WTC11 (cell line): ENCODE results near the gene S100P.

Experiments
- ATF1 ChIP-seq: sonication (generic); formaldehyde crosslinking; IDR thresholded peaks from 2 replicates; pipeline ENCODE4 v1.8.1; 2023; ENCODE audit warnings: mild to moderate bottlenecking, moderate library complexity, missing genetic modification reagents
- CREB1 ChIP-seq: sonication (generic); formaldehyde crosslinking; IDR thresholded peaks from 2 replicates; pipeline ENCODE4 v1.8.0; 2023; ENCODE audit warnings: mild to moderate bottlenecking, missing genetic modification reagents
- CREM ChIP-seq: sonication (generic); formaldehyde crosslinking; IDR thresholded peaks from 2 replicates; pipeline ENCODE4 v1.8.1; 2022; ENCODE audit warnings: mild to moderate bottlenecking, missing genetic modification reagents, moderate library complexity
- CTCF ChIP-seq: fragments of 200-600 bp; IDR thresholded peaks from 2 replicates; pipeline ENCODE4 v1.8.0; 2022; ENCODE audit warnings: antibody characterized with exemption
- E2F4 ChIP-seq: sonication (generic); formaldehyde crosslinking; IDR thresholded peaks from 2 replicates; pipeline ENCODE4 v1.8.1; 2022; ENCODE audit warnings: low read depth, mild to moderate bottlenecking, moderate library complexity, missing genetic modification reagents, borderline replicate concordance
- ETV6 ChIP-seq: sonication (generic); formaldehyde crosslinking; IDR thresholded peaks from 2 replicates; pipeline ENCODE4 v1.8.1; 2022; ENCODE audit warnings: mild to moderate bottlenecking, missing genetic modification reagents
- FOXK1 ChIP-seq: sonication (generic); formaldehyde crosslinking; IDR thresholded peaks from 2 replicates; pipeline ENCODE4 v1.8.0; 2022; ENCODE audit warnings: mild to moderate bottlenecking, moderate library complexity, missing genetic modification reagents
- IRF2 ChIP-seq: sonication (generic); formaldehyde crosslinking; IDR thresholded peaks from 2 replicates; pipeline ENCODE4 v1.8.0; 2022; ENCODE audit warnings: low read depth, missing genetic modification reagents, borderline replicate concordance
- JUN ChIP-seq: sonication (generic); formaldehyde crosslinking; IDR thresholded peaks from 2 replicates; pipeline ENCODE4 v1.8.0; 2023; ENCODE audit warnings: mild to moderate bottlenecking, missing genetic modification reagents
- KAT7 ChIP-seq: sonication (generic); formaldehyde crosslinking; IDR thresholded peaks from 2 replicates; pipeline ENCODE4 v1.8.1; 2023; ENCODE audit warnings: missing genetic modification reagents, mild to moderate bottlenecking, borderline replicate concordance
- TCF7 ChIP-seq: sonication (generic); formaldehyde crosslinking; IDR thresholded peaks from 2 replicates; pipeline ENCODE4 v1.8.0; 2022; ENCODE audit warnings: mild to moderate bottlenecking, low read depth, missing genetic modification reagents, moderate library complexity
- TEAD4 ChIP-seq: sonication (generic); formaldehyde crosslinking; IDR thresholded peaks from 2 replicates; pipeline ENCODE4 v1.8.0; 2022; ENCODE audit warnings: mild to moderate bottlenecking, missing genetic modification reagents
- USF2 ChIP-seq: sonication (generic); formaldehyde crosslinking; IDR thresholded peaks from 2 replicates; pipeline ENCODE4 v1.8.1; 2023; ENCODE audit warnings: mild to moderate bottlenecking, missing genetic modification reagents, moderate library complexity
- ZSCAN18 ChIP-seq: fragments of 250-450 bp; sonication (Bioruptor Pico); IDR thresholded peaks from 2 replicates; pipeline ENCODE4 v2.1.2; 2022; ENCODE audit warnings: mild to moderate bottlenecking, moderate library complexity

GRCh38 chr4:6663596-6664393 lies 29.9 kb upstream of the S100P start:
- TF ChIP-seq CTCF (no peak), ETV6 (CRISPR knock-in tag) (no peak), ATF1 (no peak), JUN (CRISPR knock-in tag) (no peak), TEAD4 (no peak), KAT7 (no peak), IRF2 (no peak), CREB1 (CRISPR knock-in tag) (no peak), USF2 (no peak), FOXK1 (CRISPR knock-in tag) (no peak), CREM (CRISPR knock-in tag) (no peak), E2F4 (no peak), ZSCAN18 (CRISPR knock-in tag) (no peak), TCF7 (no peak)
